Sigmoid colon (tissue), 7 donors: ENCODE measurements around the gene AP2A2. TPM values are rescaled to one million over a fixed set of nuclear protein-coding genes. Genes with fewer than 3 reads are reported as not detected.

ENCODE experiments used
- DNase-seq: peaks from one replicate; pipeline ENCODE4 v3.0.0-alpha.2; 2019
- H3K27ac ChIP-seq, 4 donors: fragments of 200-600 bp; sonication (generic); one replicate each; pipeline ENCODE4 v1.5.1; 2016 to 2019; ENCODE audit warnings: mild to moderate bottlenecking in 1 of 4
- H3K27me3 ChIP-seq, 3 donors: fragments of 200-600 bp; sonication (generic); one replicate each; pipeline ENCODE4 v1.5.1; 2019; ENCODE audit warnings: mild to moderate bottlenecking in 1 of 3
- H3K36me3 ChIP-seq, 4 donors: fragments of 200-600 bp; sonication (generic); one replicate each; pipeline ENCODE4 v1.5.1; 2016 to 2019
- H3K4me1 ChIP-seq, 4 donors: fragments of 200-600 bp; sonication (generic); one replicate each; pipeline ENCODE4 v1.5.1; 2017 to 2019
- H3K4me3 ChIP-seq, 4 donors: fragments of 200-600 bp; sonication (generic); one replicate each; pipeline ENCODE4 v1.5.1; 2017 to 2019; ENCODE audit warnings: mild to moderate bottlenecking in 2 of 4, moderate library complexity in 1 of 4
- H3K9me3 ChIP-seq, 4 donors: fragments of 200-600 bp in 3 of 4; sonication (generic) in 3 of 4; one replicate each; pipeline versions ENCODE4 v1.5.1 to v1.6.1; 2013 to 2019
- CTCF ChIP-seq, 4 experiments: fragments of 450-650 bp in 3 of 4; fragments of 200-600 bp in 1 of 4; IDR thresholded peaks; one replicate each; pipeline ENCODE4 v1.5.1; 2016 to 2019; ENCODE audit warnings: antibody characterized with exemption in 4 of 4, mild to moderate bottlenecking in 3 of 4, moderate library complexity in 2 of 4
- EP300 ChIP-seq, 4 donors: sonication (generic); formaldehyde crosslinking; IDR thresholded peaks; one replicate each; pipeline ENCODE4 v1.6.1; 2017; ENCODE audit warnings: antibody characterized with exemption in 4 of 4
- POLR2A ChIP-seq, 2 donors: fragments of 450-650 bp; IDR thresholded peaks; one replicate each; pipeline ENCODE4 v1.6.1; 2016; ENCODE audit warnings: antibody characterized with exemption in 2 of 2, mild to moderate bottlenecking in 2 of 2, moderate library complexity in 2 of 2
- POLR2AphosphoS5 ChIP-seq, 4 donors: sonication (generic); formaldehyde crosslinking; IDR thresholded peaks; one replicate each; pipeline ENCODE4 v1.6.1; 2017; ENCODE audit warnings: antibody characterized with exemption in 4 of 4
- WGBS, 2 donors: extraction: QIAGEN DNeasy Blood & Tissue Kit; methylation state at CpG; one replicate each; pipeline ENCODE4 v1.1.7; 2013; 5-methylcytosine and 5-hydroxymethylcytosine counted together
- intact Hi-C: fragments of 100-400 bp; cut with DNase I; formaldehyde crosslinking; loops from one replicate; pipeline ENCODE4 v1.15.1; 2023
- polyA plus RNA-seq, 3 donors: library from polyadenylated mRNA; stranded (reverse); fragments of 200-250 nt; gene quantifications; one replicate each; pipeline ENCODE4 v1.2.3, GENCODE V29; 2013
- total RNA-seq, 4 donors: library from RNA; depleted of rRNA; stranded (reverse); fragments of >200 nt; gene quantifications; one replicate each; pipeline ENCODE4 v1.1.0, GENCODE V29; 2016
- donor health status: healthy with polysubstance abuse.
- donor health status: Bipolar disorder and iron deficiency.
- donor health status: healthy.

The AP2A2 gene
- total and polyA plus RNA-seq, 7 donors: 21.0 to 78.4 (median 47.0) TPM

- no peak for TF ChIP-seq CTCF (IDR thresholded peaks at IDR 0.05)
- no peak for TF ChIP-seq EP300 (IDR thresholded peaks at IDR 0.05)
- TF ChIP-seq POLR2AphosphoS5 (IDR thresholded peaks at IDR 0.05): no peak
- no peak for TF ChIP-seq POLR2A (IDR thresholded peaks at IDR 0.05)
- Histone ChIP-seq H3K4me1 (no peaks in the 10 kb centered on the region), H3K9me3 (no peaks in the 10 kb centered on the region), H3K27me3 (peaks cover 4 to 52% (median 42%) of the 10 kb centered on the region in 3 donors), H3K36me3 (no peaks in the 10 kb centered on the region), H3K4me3 (no peak overlapping the region), H3K27ac (no peak overlapping the region)
- intact Hi-C loops: no loop called here
- WGBS, 2 donors: 69 to 87% methylated on average over 32 of the region's 32 CpGs
- no peak for DNase-seq
Measured at GRCh38 chr11:1039481-1040427, 114.1 kb downstream of the AP2A2 start.

- intact Hi-C loops: no loop called here
- H3K27ac ChIP-seq: no peak overlapping the region
- no peak for TF ChIP-seq CTCF (IDR thresholded peaks at IDR 0.05)
- TF ChIP-seq POLR2A (IDR thresholded peaks at IDR 0.05): no peak
- H3K36me3 ChIP-seq: no peaks in the 10 kb centered on the region
- DNase-seq: no peak
- WGBS, 2 donors: 67 to 84% methylated on average over 16 of the region's 16 CpGs
- no peak overlapping the region for H3K4me3 ChIP-seq
- H3K9me3 ChIP-seq: no peaks in the 10 kb centered on the region
- peaks cover 4 to 52% (median 42%) of the 10 kb centered on the region in 3 donors for H3K27me3 ChIP-seq
- H3K4me1 ChIP-seq: no peaks in the 10 kb centered on the region
Measured at GRCh38 chr11:1040428-1041148, 114.9 kb downstream of the AP2A2 start.

GRCh38 chr11:1041149-1041467 is 115.4 kb downstream of the AP2A2 start:
- Histone ChIP-seq H3K27ac (no peak overlapping the region), H3K4me1 (no peaks in the 10 kb centered on the region), H3K36me3 (no peaks in the 10 kb centered on the region), H3K27me3 (peaks cover 4 to 51% (median 42%) of the 10 kb centered on the region in 3 donors), H3K4me3 (no peak overlapping the region), H3K9me3 (no peaks in the 10 kb centered on the region)
- no peak for DNase-seq
- 75 to 86% methylated on average over 8 of the region's 8 CpGs for WGBS, 2 donors
- intact Hi-C loops: no loop called here
- TF ChIP-seq POLR2AphosphoS5 (IDR thresholded peaks at IDR 0.05) (no peak), POLR2A (IDR thresholded peaks at IDR 0.05) (no peak)

GRCh38 chr11:1041471-1041870 is 115.8 kb downstream of the AP2A2 start:
- H3K4me1 ChIP-seq: no peaks in the 10 kb centered on the region
- no peaks in the 10 kb centered on the region for H3K9me3 ChIP-seq
- H3K27me3 ChIP-seq: peaks cover 4 to 48% (median 38%) of the 10 kb centered on the region in 3 donors
- intact Hi-C loops: no loop called here
- TF ChIP-seq CTCF (IDR thresholded peaks at IDR 0.05): no peak
- no peak for TF ChIP-seq POLR2AphosphoS5 (IDR thresholded peaks at IDR 0.05)
- no peak for TF ChIP-seq POLR2A (IDR thresholded peaks at IDR 0.05)
- no peak for TF ChIP-seq EP300 (IDR thresholded peaks at IDR 0.05)
- H3K36me3 ChIP-seq: no peaks in the 10 kb centered on the region
- H3K4me3 ChIP-seq: no peak overlapping the region
- no peak overlapping the region for H3K27ac ChIP-seq
- WGBS, 2 donors: 36 to 72% methylated on average over 9 of the region's 9 CpGs
- no peak for DNase-seq

- no peaks in the 10 kb centered on the region for H3K4me1 ChIP-seq
- peaks cover 4 to 42% (median 32%) of the 10 kb centered on the region in 3 donors for H3K27me3 ChIP-seq
- no peaks in the 10 kb centered on the region for H3K9me3 ChIP-seq
- no peak overlapping the region for H3K27ac ChIP-seq
- DNase-seq: peak; percentile 38
- TF ChIP-seq EP300 (IDR thresholded peaks at IDR 0.05): no peak
- TF ChIP-seq POLR2A (IDR thresholded peaks at IDR 0.05): no peak
- TF ChIP-seq CTCF (IDR thresholded peaks at IDR 0.05): no peak
- no peak for TF ChIP-seq POLR2AphosphoS5 (IDR thresholded peaks at IDR 0.05)
- H3K36me3 ChIP-seq: no peaks in the 10 kb centered on the region
- intact Hi-C loops: no loop called here
- 18 to 65% methylated on average over 18 of the region's 18 CpGs for WGBS, 2 donors
- no peak overlapping the region for H3K4me3 ChIP-seq
Measured at GRCh38 chr11:1041936-1042608, 116.4 kb downstream of the AP2A2 start.
